B cell (primary cell): Measurements from ENCODE around the gene CNTN2. TPM values are rescaled to one million over a fixed set of nuclear protein-coding genes. Genes with fewer than 3 reads are reported as not detected.

ENCODE experiments used
- ATAC-seq: fragments of 200-7000 bp; cut with Tn5 transposase; one replicate; pipeline ENCODE4 v1.10.0; 2021; ENCODE audit warnings: low read depth, mild to moderate bottlenecking, moderate number of reproducible peaks, moderate library complexity
- CTCF ChIA-PET: fragments of 350-600 bp; sonication (Branson Sonifier 250); formaldehyde crosslinking; loops from one replicate; lab custom pipeline; 2021; ENCODE audit warnings: antibody characterized with exemption, inconsistent platforms; lab: Charles Lee
- POLR2A ChIA-PET: fragments of 350-600 bp; sonication (Branson Sonifier 250); formaldehyde crosslinking; loops from one replicate; lab custom pipeline; 2021; ENCODE audit warnings: antibody characterized with exemption; lab: Charles Lee
- DNase-seq: peaks from one replicate; pipeline ENCODE4 v3.0.0; 2013
- H2AFZ ChIP-seq: 2 replicates; pipeline ENCODE4 v1.6.1; 2012; ENCODE audit warnings: mild to moderate bottlenecking, low read depth, low read length; ENCODE audit not compliant: insufficient read depth, poor library complexity, severe bottlenecking
- H3K27ac ChIP-seq, 2 donors: 1 replicate in 1 of 2; 2 replicates in 1 of 2; pipeline ENCODE4 v1.5.1; 2012 to 2013; ENCODE audit warnings: low read length in 2 of 2, mild to moderate bottlenecking in 2 of 2, moderate library complexity in 1 of 2
- H3K27me3 ChIP-seq, 4 experiments: fragments of 200-600 bp in 1 of 4; sonication (generic) in 1 of 4; replicated peaks in 1 of 4; 1 replicate in 2 of 4; 2 replicates in 2 of 4; pipeline versions ENCODE4 v1.6.1 to v1.7.0; 2013 to 2016; ENCODE audit warnings: low read length in 3 of 4, mild to moderate bottlenecking in 2 of 4, mixed read lengths in 1 of 4, moderate library complexity in 1 of 4; ENCODE audit not compliant: insufficient read depth in 4 of 4, control insufficient read depth in 3 of 4; ENCODE audit errors: control extremely low read depth in 1 of 4
- H3K36me3 ChIP-seq, 2 experiments: replicated peaks in 1 of 2; 1 replicate in 1 of 2; 2 replicates in 1 of 2; pipeline versions ENCODE4 v1.6.1 to v1.7.1; 2013; ENCODE audit warnings: low read length in 1 of 2; ENCODE audit not compliant: insufficient read depth in 2 of 2, control insufficient read depth in 1 of 2; ENCODE audit errors: control extremely low read depth in 1 of 2, extremely low read depth in 1 of 2
- H3K4me1 ChIP-seq, 2 donors: fragments of 200-600 bp in 1 of 2; sonication (generic) in 1 of 2; 1 replicate in 1 of 2; 2 replicates in 1 of 2; pipeline versions ENCODE4 v1.5.1 to v1.6.1; 2013 to 2017; ENCODE audit warnings: low read length in 2 of 2; ENCODE audit not compliant: control insufficient read depth in 2 of 2, insufficient read depth in 2 of 2
- H3K4me2 ChIP-seq: replicated peaks from 2 replicates; pipeline ENCODE3; 2012; ENCODE audit warnings: mild to moderate bottlenecking, low read depth, low read length; ENCODE audit not compliant: poor library complexity, severe bottlenecking
- H3K4me3 ChIP-seq, 5 experiments: fragments of 200-600 bp in 1 of 5; sonication (generic) in 1 of 5; 1 replicate in 3 of 5; 2 replicates in 2 of 5; pipeline versions ENCODE4 v1.5.1 to v1.7.0; 2011 to 2016; ENCODE audit warnings: low read length in 4 of 5, mild to moderate bottlenecking in 4 of 5, low read depth in 2 of 5, control low read depth in 1 of 5, moderate library complexity in 1 of 5; ENCODE audit not compliant: insufficient read depth in 1 of 5; ENCODE audit errors: control extremely low read depth in 1 of 5, extremely low read depth in 1 of 5
- H3K79me2 ChIP-seq: fragments of 200-600 bp; sonication (generic); one replicate; pipeline ENCODE4 v1.6.0; 2016; ENCODE audit warnings: low read length; ENCODE audit not compliant: control insufficient read depth, insufficient read depth
- H3K9ac ChIP-seq: fragments of 200-600 bp; sonication (generic); 2 replicates; pipeline ENCODE4 v1.6.1; 2017; ENCODE audit warnings: mild to moderate bottlenecking, low read length, moderate library complexity
- H3K9me3 ChIP-seq, 3 donors: one replicate each; pipeline versions ENCODE4 v1.6.1 to v1.7.1; 2013; ENCODE audit warnings: low read length in 2 of 3; ENCODE audit not compliant: control insufficient read depth in 2 of 3, insufficient read depth in 1 of 3; ENCODE audit errors: control extremely low read depth in 1 of 3
- H4K20me1 ChIP-seq: 2 replicates; pipeline ENCODE4 v1.6.0; 2012; ENCODE audit warnings: mild to moderate bottlenecking, low read length; ENCODE audit not compliant: insufficient read depth, control insufficient read depth, poor library complexity, severe bottlenecking
- H3K27ac Mint-ChIP-seq: one replicate; pipeline ENCODE4 v1.8.0; 2021; ENCODE audit warnings: mixed read lengths
- H3K27me3 Mint-ChIP-seq: one replicate; pipeline ENCODE4 v1.8.0; 2021; ENCODE audit warnings: mixed read lengths
- H3K4me1 Mint-ChIP-seq: one replicate; pipeline ENCODE4 v1.8.0; 2021; ENCODE audit warnings: mixed read lengths
- H3K4me3 Mint-ChIP-seq: one replicate; pipeline ENCODE4 v1.8.0; 2021; ENCODE audit warnings: mixed read lengths
- H3K9me3 Mint-ChIP-seq: one replicate; pipeline ENCODE4 v1.8.0; 2022; ENCODE audit warnings: mixed read lengths; ENCODE audit not compliant: insufficient read depth
- CTCF ChIP-seq: fragments of 200-600 bp; IDR thresholded peaks from one replicate; pipeline ENCODE4 v1.8.0; 2022; ENCODE audit warnings: antibody characterized with exemption, mild to moderate bottlenecking
- EZH2 ChIP-seq: IDR thresholded peaks from 2 replicates; pipeline ENCODE4 v1.6.1; 2012; ENCODE audit warnings: borderline replicate concordance, low read depth, mild to moderate bottlenecking, moderate library complexity, low read length; ENCODE audit not compliant: insufficient read depth, poor library complexity, severe bottlenecking
- WGBS: methylation state at CpG from one replicate; pipeline ENCODE4 v1.1.5; 2013; ENCODE audit warnings: missing lambda C conversion rate; ENCODE audit not compliant: insufficient coverage; 5-methylcytosine and 5-hydroxymethylcytosine counted together
- intact Hi-C: fragments of 100-400 bp; cut with micrococcal nuclease; formaldehyde crosslinking; loops from one replicate; pipeline ENCODE4 v1.10.0; 2022
- polyA plus RNA-seq: library from polyadenylated mRNA; depleted of rRNA; stranded (reverse); fragments of >200 nt; gene quantifications from 2 replicates; pipeline ENCODE4 v1.2.3, GENCODE V29; 2012
- total RNA-seq, 2 donors: library from RNA; stranded (reverse); fragments of 120-200 nt in 1 of 2; gene quantifications; 1 replicate in 1 of 2; 2 replicates in 1 of 2; pipeline versions ENCODE4 v1.2.3 to v1.2.4, GENCODE V29; 2013 to 2022

CNTN2 gene
- total and polyA plus RNA-seq, 2 donors (not counting 1 experiment from before 2014, with no cell fraction given), result not detected

DNA sequence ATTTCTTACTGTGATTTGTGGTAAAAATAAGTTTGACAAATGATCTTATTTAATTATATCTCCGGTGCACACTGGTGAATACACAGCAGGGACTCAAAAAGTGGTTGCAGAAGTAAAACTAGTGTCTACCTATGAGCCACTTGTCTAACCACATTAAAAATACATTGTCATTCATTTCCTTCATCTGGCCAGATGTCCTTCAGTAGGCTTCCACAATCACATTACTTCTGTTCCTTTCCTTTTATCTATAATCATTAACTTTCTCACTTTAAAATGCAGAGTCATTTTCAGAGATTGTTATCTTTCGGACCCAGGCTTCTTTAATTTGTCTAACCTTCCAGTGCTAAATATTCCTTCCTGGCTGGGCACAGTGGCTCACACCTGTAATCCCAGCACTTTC lies 75.7 kb downstream of the CNTN2 start:
- Histone ChIP-seq H3K4me2 (no peak overlapping the region), H3K4me3 (no peak overlapping the region), H3K27me3 (no peaks in the 10 kb centered on the region), H3K36me3 (peaks cover 11 to 27% of the 10 kb centered on the region in 2 experiments), H3K4me1 (peaks cover 24 to 29% of the 10 kb centered on the region in 2 donors), H3K9ac (no peak overlapping the region), H2AFZ (no peak overlapping the region), H3K79me2 (peaks cover 57% of the 10 kb centered on the region), H3K9me3 (no peaks in the 10 kb centered on the region), H3K27ac (no peak overlapping the region), H4K20me1 (peaks cover 10% of the 10 kb centered on the region)
- ChIA-PET CTCF (interaction anchor here (7.9 kb wide), 1 partner anchor 24 kb away, joined by 86 read pairs; no protein-coding TSS in a partner anchor), POLR2A (no interaction called here)
- Mint-ChIP-seq H3K4me3 (no peak overlapping the region), H3K27ac (no peak overlapping the region), H3K4me1 (peaks cover 51% of the 10 kb centered on the region), H3K27me3 (no peaks in the 10 kb centered on the region), H3K9me3 (no peaks in the 10 kb centered on the region)
- no peak for TF ChIP-seq CTCF
- TF ChIP-seq EZH2, result no peak
- ATAC-seq (no peak), DNase-seq (no peak)
- WGBS, result 86% methylated on average over 1 of the region's 2 CpGs
- intact Hi-C loops, result no loop called here

- under 1% methylated on average over 37 of the region's 46 CpGs for WGBS
- Histone ChIP-seq H3K79me2 (peaks cover 44% of the 10 kb centered on the region), H3K27ac (peak within 1 kb of the TSS; percentile 95 to 96), H3K27me3 (no peaks in the 10 kb centered on the region), H4K20me1 (peaks cover 10% of the 10 kb centered on the region), H3K4me1 (peaks cover 31 to 40% of the 10 kb centered on the region in 2 donors), H3K9ac (peak within 1 kb of the TSS; percentile 89), H3K4me3 (peak within 1 kb of the TSS; percentile 74 to 99 (median 87)), H3K9me3 (no peaks in the 10 kb centered on the region), H2AFZ (peak within 1 kb of the TSS; percentile 82), H3K36me3 (peaks cover 3 to 6% of the 10 kb centered on the region in 2 experiments), H3K4me2 (peak within 1 kb of the TSS; percentile 85)
- Mint-ChIP-seq H3K4me1 (peaks cover 48% of the 10 kb centered on the region), H3K27me3 (no peaks in the 10 kb centered on the region), H3K27ac (peak within 1 kb of the TSS; percentile 100), H3K4me3 (peak within 1 kb of the TSS; percentile 98), H3K9me3 (no peaks in the 10 kb centered on the region)
- intact Hi-C loops, result loop anchor here (1.0 to 10.0 kb wide), 8 partner anchors 19 to 1257 kb away; partner anchors contain the start of genes DSTYK, RAB29, SNRPE and TMCC2
- peak; percentile 93 for ATAC-seq
- TF ChIP-seq EZH2 (no peak), CTCF (peak; percentile 73)
- DNase-seq, result peak; percentile 99
- ChIA-PET POLR2A (interaction anchor here (0.6 to 3.2 kb wide), 3 partner anchors 19 to 511 kb away, joined by 3 to 12 read pairs (median 3); no protein-coding TSS in a partner anchor), CTCF (interaction anchor here (0.8 to 7.9 kb wide), 11 partner anchors 10 to 1490 kb away, joined by 3 to 86 read pairs (median 4); partner anchors contain the start of genes DSTYK and EIF2D)
Observed at GRCh38 chr1:205121660-205122488, 78.9 kb downstream of the CNTN2 start, which contains the start of gene RBBP5. Gene RBBP5 (minus strand): TSS chr1:205121978. CDS start chr1:205121873, 105 bp downstream.
